ENCODE results near the gene POLR3E. TPM values are rescaled to one million over a fixed set of nuclear protein-coding genes. Genes with fewer than 3 reads are reported as not detected.

POLR3E gene
- total RNA-seq, 1 donor from 2014 or later = 56.6 TPM

GRCh38 chr16:22352723-22353122, 55.5 kb downstream of the POLR3E start:
- H3K4me1 Mint-ChIP-seq (ENCODE audit: unreplicated experiment) = peaks cover 10% of the 10 kb centered on the region
- DNase-seq (ENCODE audit: extremely low spot score, unreplicated experiment) = no peak
- peaks cover 15% of the 10 kb centered on the region for H3K36me3 Mint-ChIP-seq
- no peak overlapping the region for H3K4me3 Mint-ChIP-seq
- no peak overlapping the region for H3K27ac Mint-ChIP-seq
- H3K27me3 Mint-ChIP-seq = no peaks in the 10 kb centered on the region
- no peaks in the 10 kb centered on the region for H3K9me3 Mint-ChIP-seq
- TF ChIP-seq CTCF (conservative IDR thresholded peaks at IDR 0.05) = no peak

- peaks cover 10% of the 10 kb centered on the region for H3K4me1 Mint-ChIP-seq (ENCODE audit: unreplicated experiment)
- H3K36me3 Mint-ChIP-seq = peaks cover 19% of the 10 kb centered on the region
- no peak for TF ChIP-seq CTCF (conservative IDR thresholded peaks at IDR 0.05)
- no peaks in the 10 kb centered on the region for H3K27me3 Mint-ChIP-seq
- H3K4me3 Mint-ChIP-seq = no peak overlapping the region
- peak overlapping the region; percentile 82 for H3K27ac Mint-ChIP-seq
- H3K9me3 Mint-ChIP-seq = no peaks in the 10 kb centered on the region
- no peak for DNase-seq (ENCODE audit: extremely low spot score, unreplicated experiment)
Measured at GRCh38 chr16:22353191-22353919, 56.1 kb downstream of the POLR3E start.

- Mint-ChIP-seq H3K9me3 (no peaks in the 10 kb centered on the region), H3K27ac (peak overlapping the region; percentile 82), H3K27me3 (no peaks in the 10 kb centered on the region), H3K36me3 (peaks cover 14% of the 10 kb centered on the region), H3K4me3 (no peak overlapping the region), H3K4me1 (ENCODE audit: unreplicated experiment) (peaks cover 10% of the 10 kb centered on the region)
- no peak for TF ChIP-seq CTCF (conservative IDR thresholded peaks at IDR 0.05)
- no peak for DNase-seq (ENCODE audit: extremely low spot score, unreplicated experiment)
Measured at GRCh38 chr16:22353933-22354541, 56.8 kb downstream of the POLR3E start.

GRCh38 chr16:22355487-22355908, 58.3 kb downstream of the POLR3E start:
- no peak for TF ChIP-seq CTCF (conservative IDR thresholded peaks at IDR 0.05)
- peaks cover 13% of the 10 kb centered on the region for H3K36me3 Mint-ChIP-seq
- no peak for DNase-seq (ENCODE audit: extremely low spot score, unreplicated experiment)
- H3K27ac Mint-ChIP-seq = no peak overlapping the region
- no peaks in the 10 kb centered on the region for H3K27me3 Mint-ChIP-seq
- H3K4me3 Mint-ChIP-seq = no peak overlapping the region
- H3K4me1 Mint-ChIP-seq (ENCODE audit: unreplicated experiment) = peaks cover 10% of the 10 kb centered on the region
- H3K9me3 Mint-ChIP-seq = no peaks in the 10 kb centered on the region

- H3K27me3 Mint-ChIP-seq = no peaks in the 10 kb centered on the region
- H3K27ac Mint-ChIP-seq = no peak overlapping the region
- H3K9me3 Mint-ChIP-seq = no peaks in the 10 kb centered on the region
- DNase-seq (ENCODE audit: extremely low spot score, unreplicated experiment) = no peak
- no peak for TF ChIP-seq CTCF (conservative IDR thresholded peaks at IDR 0.05)
- no peak overlapping the region for H3K4me3 Mint-ChIP-seq
- H3K36me3 Mint-ChIP-seq = peaks cover 15% of the 10 kb centered on the region
- peaks cover 10% of the 10 kb centered on the region for H3K4me1 Mint-ChIP-seq (ENCODE audit: unreplicated experiment)
Measured at GRCh38 chr16:22356930-22357634, 59.9 kb downstream of the POLR3E start.
